Measurements from ENCODE around the gene CDK5RAP3. TPM values are rescaled to one million over a fixed set of nuclear protein-coding genes. Genes with fewer than 3 reads are reported as not detected.
"Not testable (repeated sequence)": the region's sequence is repeated elsewhere in the genome, so short reads cannot be mapped to it uniquely, and the experiment has no call there.

CDK5RAP3 gene, protein sequence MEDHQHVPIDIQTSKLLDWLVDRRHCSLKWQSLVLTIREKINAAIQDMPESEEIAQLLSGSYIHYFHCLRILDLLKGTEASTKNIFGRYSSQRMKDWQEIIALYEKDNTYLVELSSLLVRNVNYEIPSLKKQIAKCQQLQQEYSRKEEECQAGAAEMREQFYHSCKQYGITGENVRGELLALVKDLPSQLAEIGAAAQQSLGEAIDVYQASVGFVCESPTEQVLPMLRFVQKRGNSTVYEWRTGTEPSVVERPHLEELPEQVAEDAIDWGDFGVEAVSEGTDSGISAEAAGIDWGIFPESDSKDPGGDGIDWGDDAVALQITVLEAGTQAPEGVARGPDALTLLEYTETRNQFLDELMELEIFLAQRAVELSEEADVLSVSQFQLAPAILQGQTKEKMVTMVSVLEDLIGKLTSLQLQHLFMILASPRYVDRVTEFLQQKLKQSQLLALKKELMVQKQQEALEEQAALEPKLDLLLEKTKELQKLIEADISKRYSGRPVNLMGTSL
- polyA plus RNA-seq (2013, experiment 1 of 2; ENCODE audit: insufficient read length) = 68.0 TPM
- 65.2 TPM for polyA plus RNA-seq (2013, experiment 2 of 2; ENCODE audit: insufficient read length)

DNA sequence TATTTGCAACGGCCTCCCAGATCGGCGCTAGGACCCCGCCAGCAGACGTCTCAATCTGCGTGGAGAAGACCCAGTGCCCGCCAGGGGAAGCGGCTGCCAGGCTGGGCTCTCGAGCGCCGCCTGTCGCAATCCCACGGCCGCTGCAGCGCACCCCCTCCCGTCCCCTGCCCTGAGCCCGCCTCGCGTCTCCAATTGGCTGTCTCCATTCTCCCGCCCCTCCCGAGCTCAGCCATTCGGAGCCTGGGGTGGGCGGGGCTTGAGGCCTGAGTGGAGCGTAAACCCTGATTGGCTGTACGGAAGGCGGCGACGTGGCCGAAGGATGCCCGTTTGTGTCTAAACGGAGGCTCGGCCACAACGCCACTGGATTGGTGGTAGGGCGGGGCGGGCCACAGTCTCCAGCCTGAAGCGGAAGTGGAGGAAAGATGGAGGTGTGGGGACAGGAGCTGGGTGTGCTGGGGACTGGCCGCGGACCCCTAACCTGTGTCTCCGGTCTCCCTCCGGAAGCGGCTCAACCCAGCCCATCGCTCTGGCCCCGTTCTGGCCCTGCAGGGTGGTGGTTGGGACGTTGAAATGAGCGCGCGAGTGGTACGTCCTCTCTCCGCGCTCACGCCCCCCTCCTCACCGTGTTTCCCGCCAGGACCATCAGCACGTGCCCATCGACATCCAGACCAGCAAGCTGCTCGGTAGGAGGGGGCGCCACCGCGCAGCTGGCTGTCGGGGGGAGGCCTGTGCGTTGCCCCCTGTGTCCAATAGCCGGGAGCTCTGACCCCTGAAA, at the start of gene CDK5RAP3:
TSS of gene CDK5RAP3 (plus strand) at position 389 of the 775 bp plus-strand sequence. CDS start at position 423, 34 bp downstream.
- peak; percentile 99 for DNase-seq

DNA sequence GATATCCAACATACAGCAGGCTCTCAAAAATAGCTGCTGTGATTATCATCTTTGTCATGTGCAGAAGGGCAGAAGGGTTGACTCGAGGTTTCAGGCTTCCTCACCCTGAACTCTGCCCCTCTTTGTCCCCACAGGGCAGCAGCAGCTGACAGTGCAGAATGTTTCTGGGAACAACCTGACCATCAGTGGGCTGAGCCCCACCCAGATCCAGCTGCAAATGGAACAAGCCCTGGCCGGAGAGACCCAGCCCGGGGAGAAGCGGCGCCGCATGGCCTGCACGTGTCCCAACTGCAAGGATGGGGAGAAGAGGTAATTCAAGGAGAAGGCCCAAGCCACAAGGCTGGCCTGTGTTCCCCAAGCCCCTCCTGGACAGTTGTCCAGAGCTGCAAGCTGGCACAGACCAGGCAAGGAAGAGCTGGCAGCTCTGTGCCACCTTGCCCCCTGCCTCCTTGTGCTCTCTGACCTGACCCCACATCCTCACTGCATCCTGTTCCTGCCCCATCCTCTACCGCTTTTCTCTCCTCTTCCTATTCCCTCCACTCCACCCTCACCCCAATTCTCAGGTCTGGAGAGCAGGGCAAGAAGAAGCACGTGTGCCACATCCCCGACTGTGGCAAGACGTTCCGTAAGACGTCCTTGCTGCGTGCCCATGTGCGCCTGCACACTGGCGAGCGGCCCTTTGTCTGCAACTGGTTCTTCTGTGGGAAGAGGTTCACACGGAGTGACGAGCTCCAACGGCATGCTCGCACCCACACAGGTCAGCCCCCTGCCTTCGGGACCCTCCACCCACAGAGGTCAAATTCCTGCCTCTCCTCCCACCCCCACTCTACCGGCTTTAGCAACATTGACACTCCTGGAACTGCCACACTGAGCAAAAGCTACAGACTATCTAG, 45.9 kb upstream of the CDK5RAP3 start:
- no peak for DNase-seq

DNA sequence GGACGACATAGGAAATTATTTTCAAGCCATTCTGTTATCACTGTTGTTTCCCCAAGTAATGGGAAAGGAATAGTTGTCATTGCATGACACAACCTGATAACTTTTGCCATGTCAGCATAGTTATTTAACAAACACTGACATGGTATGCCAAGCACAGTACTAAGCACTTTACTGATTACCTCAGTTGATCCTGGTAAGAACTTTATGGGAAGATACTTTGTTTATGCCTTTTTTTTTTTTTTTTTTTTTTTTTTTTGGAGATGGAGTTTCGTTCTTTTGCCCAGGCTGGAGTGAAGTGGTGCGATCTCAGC, 45.3 kb upstream of the CDK5RAP3 start:
- no peak for DNase-seq

DNA sequence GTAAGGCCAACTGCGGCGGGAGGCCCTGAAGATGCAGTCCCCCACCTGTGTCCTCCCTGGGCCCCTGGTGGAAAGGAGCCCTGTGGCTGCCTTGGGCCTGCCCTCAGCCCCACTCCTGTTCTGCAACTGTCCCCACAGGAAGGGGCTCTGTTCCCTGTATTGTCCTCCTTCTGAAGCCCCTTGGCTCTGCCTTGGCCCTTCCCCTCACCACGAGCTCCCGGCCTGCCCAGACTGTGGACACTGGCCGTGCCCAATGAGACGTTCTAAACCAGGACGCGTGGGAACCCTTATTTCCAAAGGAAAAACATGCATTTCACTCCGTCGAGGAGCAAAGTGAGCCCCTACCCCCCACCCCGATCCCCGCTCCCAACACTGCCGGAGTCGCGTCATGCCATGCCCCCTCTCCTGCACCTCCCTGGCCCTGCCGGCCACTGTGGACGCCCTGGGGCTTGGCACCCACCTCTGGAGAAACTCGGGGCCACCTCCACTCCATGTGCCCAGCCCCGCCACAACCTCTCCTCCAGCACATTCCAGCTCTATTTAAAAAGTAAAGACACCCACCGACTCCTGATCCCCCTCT, 43.0 kb upstream of the CDK5RAP3 start:
- DNase-seq = no peak

DNA sequence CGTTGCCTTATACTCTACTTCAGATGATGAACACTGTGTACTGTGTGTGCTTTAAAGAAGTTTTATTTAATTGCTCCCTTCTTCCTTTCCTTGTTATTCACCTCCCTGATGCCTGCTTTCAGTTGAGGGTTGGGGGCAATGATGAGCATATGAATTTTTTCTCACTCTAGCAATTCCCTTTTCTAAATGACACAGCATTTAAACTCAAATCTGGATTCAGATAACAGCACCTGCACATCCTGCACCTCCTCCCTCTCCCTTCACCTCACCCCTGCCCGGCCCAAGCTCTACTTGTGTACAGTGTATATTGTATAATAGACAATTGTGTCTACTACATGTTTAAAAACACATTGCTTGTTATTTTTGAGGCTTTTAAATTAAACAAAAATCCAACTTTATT, 42.5 kb upstream of the CDK5RAP3 start:
- DNase-seq = no peak

DNA sequence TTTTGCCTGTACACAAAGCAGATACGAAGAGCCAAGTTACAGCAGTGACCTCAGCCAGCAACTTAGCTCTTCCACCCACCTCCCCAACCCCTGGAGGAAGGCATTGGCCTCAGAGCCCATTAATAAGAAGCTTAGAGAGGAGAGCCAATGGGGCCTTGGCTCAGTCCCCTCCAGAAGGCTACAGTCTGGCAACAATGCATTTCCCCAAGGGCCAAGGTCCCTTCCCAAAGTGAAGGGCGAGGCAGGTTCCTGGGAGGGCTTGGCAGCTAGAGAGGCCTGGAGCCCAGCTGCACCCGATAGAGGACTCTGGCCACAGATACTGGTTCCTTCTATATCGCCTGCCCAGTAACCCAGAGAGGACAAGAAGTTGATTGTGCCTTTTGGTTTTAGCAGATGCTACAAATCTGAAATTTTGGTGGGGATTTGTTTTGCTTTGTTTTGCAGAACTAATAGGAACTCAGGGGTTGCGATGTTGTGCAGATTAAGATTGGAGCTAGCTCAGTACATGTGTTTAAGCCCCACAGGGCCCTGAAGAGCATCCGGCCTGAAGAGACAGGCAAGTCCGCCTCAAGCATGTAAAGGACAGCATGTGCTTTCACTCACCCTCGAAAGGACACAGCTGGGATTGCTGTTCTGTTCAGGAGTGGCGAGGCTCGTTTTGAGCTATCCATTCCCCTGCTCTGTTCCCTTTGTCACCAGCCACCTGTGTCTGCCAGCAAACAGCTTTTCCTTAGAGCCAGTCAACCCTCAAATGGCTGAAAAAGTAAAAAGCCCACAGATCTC, 41.5 kb upstream of the CDK5RAP3 start:
- no peak for DNase-seq

DNA sequence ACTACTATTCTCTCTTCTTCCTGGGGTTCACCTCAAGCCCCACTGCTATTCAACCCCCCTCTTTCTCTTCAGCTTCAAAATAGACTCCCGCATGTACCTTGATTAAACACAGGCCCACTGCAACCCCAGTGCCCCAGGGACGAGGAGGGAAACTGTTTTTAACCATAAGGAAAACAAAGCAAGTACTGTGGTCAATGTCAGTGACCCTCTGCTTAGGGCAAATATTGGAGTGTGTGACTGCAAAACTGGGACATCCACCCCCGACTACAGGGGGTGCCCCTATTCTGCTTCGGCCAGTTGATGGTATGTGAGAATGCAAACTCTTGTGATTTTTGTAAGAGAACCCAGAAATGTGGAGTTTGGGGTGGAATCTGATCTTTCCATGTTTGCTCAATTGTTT, 39.1 kb upstream of the CDK5RAP3 start:
- no peak for DNase-seq

DNA sequence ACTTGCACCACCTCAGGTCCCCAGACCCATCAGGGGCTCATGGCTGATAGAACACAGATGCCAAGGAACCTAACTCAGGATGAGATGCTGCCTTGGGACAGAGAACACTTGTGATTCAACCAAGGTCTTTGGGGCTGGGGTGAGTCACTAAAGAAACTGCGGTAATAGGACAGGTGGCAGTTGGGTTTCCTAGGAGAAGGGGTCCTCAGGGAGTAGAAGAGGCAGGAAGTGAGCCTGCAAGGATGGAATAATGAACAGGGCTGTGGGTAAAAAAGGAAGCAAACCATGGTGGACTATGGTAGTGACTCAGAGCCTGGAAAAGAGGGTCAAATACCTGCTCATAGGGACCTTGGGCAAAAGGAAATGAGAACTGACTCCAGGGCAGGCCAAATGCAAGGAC, 36.1 kb upstream of the CDK5RAP3 start:
- peak; percentile 54 for DNase-seq

DNA sequence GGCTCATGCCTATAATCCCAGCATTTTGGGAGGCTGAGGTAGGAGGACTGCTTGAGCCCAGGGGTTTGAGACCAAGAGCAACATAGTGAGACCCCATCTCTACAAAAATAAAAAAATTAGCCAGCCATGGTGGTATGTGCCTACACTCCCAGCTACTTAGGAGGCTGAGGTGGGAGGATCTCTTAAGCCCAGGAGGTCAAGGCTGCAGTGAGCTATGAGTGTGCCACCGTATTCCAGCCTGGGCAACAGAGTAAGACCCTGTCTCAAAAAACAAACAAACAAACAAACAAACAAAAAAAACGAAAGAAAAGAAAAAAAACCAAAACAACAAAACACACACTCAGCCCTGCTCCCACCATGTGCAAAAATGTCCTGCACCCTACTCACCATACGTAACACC, 35.4 kb upstream of the CDK5RAP3 start:
- DNase-seq = not testable (repeated sequence)

DNA sequence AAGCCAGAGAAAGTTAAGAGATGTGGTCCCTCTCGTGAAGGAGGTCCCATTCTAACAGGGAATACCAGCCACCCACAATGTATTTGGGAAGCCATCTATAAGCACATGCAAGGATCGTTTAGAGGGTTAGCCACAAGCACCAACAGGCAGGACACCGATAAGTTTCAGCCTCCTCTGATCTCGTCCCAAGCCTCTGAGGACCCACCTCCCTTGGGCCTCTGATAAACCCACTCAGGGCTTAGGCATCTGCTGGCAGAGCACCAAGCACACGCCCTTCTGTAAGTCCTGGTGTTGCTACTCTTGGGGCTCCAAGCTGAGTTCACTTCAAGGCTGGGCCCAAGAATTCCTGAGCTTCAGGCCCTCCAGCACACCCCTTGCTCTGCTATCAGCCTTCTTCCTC, 35.0 kb upstream of the CDK5RAP3 start:
- peak; percentile 76 for DNase-seq

DNA sequence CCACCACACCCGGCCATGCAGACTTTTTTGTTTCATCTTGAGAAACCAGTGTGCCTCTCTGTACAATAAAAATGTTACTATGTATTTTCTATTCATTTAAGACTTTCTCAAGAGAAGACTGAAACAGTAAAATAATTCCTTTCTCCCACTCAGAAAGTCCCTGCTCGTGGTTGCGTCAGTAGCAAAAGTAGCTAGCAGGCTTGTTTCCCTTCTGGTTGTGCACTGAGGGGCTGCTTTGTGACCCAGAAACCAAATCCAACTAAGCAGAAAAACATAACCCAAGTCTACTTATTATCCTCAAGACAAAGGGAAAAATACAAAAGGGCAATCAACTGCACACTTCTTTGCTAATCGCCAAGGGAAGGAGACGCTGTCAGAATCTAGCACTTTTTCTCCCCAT, 33.0 kb upstream of the CDK5RAP3 start:
- DNase-seq = no peak

DNA sequence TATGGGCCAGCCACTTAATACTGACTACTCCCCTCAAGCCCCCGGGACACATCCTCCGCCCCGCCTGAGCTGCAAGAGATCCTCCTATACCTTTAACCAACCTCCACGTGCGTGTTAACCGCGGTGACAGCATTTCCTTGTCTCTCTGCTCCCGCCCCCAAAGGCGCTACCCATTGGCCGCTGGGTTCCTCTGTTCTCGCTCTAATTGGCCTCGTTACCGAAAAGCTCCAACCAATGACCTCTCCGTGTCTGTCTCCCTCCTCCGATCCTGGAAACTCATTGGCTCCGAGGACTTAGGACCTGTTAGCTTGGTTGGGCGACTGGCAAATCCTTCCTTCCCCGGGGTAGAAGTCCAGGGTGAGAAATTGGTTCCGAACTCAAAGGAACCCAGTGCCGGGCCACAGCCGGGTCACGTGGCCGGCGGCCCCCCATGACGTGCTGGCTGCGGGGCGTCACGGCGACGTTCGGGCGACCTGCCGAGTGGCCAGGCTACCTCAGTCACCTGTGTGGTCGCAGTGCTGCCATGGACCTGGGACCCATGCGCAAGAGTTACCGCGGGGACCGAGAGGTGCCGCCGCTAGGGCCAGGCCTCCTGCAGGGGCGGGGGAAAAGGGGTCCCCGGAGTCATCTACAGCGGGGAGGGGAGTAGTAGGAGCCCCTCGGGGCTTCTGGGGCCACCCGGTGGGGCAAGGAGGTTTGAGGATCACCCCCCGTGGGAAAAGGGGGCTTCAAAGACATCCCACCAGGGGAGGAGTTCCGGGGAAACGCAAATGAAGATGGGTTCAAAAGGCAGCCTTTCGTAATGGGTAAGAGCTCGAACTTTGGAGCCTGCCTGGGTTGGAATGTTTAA, 29.4 kb upstream of the CDK5RAP3 start, which contains the start of gene PNPO:
TSS of gene PNPO (plus strand) at position 326 of the 850 bp plus-strand sequence. CDS start at position 431, 105 bp downstream.
- DNase-seq = peak; percentile 99

DNA sequence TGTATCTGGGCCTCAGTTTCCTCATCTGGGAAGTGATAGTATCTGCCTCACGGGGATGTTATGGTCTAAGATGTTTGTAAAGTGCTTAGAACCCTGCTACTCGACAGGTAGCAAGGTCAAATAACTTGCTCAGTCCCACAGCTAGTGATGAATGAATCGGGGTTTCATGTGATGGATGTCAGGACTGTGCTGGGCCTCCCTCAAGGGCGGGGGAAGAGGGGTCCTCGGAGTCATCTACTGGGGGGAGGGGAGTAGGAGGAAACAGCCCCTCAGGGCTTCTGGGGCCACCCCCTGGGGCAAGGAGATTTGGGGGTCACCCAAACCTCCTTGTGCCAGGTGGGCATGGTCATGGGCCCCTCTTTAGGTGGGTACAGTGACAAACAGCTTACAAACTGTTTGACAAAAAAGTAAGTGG, 28.8 kb upstream of the CDK5RAP3 start:
- no peak for DNase-seq

DNA sequence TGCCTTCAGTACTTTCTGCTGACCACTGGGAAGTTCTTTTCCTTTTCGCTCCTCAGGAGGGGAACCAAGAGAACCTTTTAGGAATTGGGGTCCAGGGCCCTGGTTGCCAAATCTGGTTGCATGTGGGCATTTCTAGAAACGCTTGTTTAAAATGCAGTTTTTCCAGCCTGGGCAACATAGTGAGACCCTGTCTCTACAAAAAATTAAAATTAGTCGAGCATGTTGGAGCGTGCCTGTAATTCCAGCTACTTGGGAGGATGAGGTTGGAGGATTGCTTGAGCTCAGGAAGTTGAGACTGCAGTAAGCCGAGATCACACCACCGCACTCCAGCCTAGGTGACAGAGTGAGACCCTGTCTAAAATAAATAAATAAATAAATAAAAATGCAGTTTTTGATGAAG, 28.3 kb upstream of the CDK5RAP3 start:
- DNase-seq = no peak

DNA sequence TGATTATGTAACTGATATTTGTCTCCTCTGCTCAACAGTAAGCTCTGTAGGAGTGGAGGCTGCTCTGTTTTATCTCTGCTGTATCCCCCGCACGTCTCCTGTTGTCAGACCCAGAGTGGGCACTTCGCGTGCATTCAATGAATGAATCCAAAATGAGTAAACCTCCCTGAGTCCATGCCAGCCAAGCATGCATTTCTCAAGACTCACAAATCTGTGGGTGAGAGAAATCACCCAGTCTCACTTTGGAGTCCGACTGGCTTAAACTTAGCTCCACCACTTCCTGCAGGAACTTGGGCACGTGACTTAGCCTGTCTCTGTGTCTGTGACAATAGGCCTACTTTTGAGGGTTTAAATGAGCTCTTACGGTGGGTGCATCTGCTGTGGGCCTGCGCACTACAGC, 25.8 kb upstream of the CDK5RAP3 start:
- DNase-seq = no peak

DNA sequence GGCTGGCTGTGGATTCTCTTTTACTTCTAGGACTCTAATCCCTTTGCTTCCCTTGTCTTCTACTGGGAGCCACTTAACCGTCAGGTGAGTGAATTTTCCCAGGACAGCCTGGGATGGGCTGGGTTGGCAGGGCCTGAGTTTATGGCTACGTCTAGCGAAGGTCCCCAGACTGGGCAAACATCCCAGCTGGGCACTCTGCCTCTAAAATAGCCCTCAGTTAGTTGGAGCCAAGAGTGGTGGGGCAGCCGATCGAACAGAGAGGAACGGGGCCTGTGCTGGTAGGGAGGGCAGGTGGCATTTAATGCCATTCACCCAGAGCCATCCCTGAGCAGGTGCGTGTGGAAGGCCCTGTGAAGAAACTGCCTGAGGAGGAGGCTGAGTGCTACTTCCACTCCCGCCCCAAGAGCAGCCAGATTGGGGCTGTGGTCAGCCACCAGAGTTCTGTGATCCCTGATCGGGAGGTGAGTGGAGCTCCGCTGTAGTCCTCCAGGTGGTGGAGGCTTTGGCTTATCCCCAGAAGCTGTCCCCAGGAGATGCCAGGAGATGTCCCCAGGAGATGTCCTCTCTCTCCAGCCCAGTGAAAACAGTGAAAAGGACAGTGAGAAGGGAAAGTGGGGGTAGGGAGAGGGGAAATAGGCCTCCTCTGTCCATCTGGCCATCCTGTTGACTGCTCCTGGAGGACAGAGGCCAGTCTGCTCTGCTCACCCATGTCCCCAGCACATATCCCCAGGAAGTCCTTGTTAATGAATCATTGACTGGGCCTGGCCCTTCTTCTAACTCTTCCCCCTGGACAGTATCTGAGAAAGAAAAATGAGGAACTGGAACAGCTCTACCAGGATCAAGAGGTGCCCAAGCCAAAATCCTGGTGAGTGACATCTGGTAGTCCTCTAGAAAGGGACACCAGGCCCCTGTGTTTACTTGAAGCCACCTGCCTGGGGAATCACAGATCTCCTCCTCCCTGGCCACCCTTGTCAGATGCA, 25.1 kb upstream of the CDK5RAP3 start:
- DNase-seq = no peak

DNA sequence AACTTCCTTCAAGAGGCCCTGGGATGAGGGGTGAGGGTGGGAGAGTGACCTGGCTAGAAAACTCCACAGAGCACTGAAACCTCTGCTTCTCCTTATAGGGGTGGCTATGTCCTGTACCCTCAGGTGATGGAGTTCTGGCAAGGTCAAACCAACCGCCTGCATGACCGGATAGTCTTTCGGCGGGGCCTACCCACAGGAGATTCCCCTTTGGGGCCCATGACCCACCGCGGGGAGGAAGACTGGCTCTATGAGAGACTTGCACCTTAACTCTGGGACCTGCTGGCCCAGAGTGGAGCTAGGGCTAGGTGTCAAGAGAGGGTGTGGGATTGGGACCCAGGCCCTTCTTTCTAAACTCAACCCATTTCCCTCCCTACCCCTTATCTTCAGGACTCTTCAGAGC, 24.4 kb upstream of the CDK5RAP3 start:
- no peak for DNase-seq

DNA sequence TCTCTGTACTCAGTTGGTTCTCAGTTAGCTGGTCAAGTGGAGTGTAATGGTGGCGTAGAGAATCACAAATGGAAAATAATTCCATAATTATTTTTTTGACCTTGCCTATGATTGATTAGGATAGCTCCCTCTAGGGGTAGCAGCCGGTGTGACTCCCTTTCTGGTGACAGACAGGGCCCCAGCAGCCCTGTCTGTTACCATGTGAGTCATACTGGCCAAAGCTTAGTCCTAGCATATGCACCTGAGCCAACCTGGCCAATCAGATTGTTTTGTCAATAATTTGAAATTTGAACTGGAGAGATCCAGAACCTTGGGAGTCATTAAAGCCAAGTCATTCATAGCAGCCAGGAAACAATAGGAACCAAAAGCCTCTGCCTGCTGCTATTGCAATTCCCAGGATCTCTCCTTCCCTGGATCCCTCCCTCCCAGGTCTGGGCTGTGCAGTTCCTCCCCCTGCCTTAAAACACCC, 23.9 kb upstream of the CDK5RAP3 start:
- DNase-seq = peak; percentile 73

DNA sequence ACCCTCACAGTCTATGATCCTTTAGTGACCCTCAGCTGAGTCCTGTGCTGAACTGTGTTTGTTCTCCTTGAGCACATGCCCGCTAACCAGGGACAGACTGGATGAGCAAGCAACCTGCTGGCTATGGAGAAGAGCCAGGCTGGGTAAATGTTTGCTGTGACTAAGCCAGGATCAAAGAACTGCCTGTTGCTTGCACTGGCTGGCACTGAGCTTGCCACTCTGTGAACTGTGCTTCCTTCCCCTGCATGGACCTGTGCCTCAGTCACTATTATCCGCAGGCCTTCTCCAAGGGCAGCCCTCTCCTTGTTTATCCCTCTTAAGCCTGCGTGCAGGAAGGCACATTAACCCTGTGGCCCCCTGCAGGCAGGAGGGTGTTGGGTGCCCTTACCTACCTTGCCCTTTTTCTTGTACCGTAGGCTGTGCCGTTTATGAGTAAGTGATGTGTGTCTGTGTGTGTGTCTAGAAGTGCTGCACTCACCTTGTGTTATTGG, 22.2 kb upstream of the CDK5RAP3 start:
- DNase-seq = no peak

Measured in fibroblast of skin of back (primary cell).